Muscle of back (tissue), 11 donors: ENCODE measurements around the gene COL15A1. TPM values are rescaled to one million over a fixed set of nuclear protein-coding genes. Genes with fewer than 3 reads are reported as not detected.

Experiments
- DNase-seq, 3 donors: peaks; one replicate each; pipeline versions ENCODE4 v3.0.0 to v3.0.0-alpha.2; 2013
- polyA plus RNA-seq, 10 donors: library from polyadenylated mRNA; unstranded; fragments of 120-200 nt; gene quantifications; one replicate each; pipeline ENCODE4 v1.2.1, GENCODE V29; 2013; ENCODE audit not compliant: insufficient read length in 10 of 10

The COL15A1 gene
- polyA plus RNA-seq, 10 donors, result 167 to 233 (median 202) TPM

GRCh38 chr9:99052815-99053715 lies 109.4 kb downstream of the COL15A1 start:
- no peak for DNase-seq

DNA sequence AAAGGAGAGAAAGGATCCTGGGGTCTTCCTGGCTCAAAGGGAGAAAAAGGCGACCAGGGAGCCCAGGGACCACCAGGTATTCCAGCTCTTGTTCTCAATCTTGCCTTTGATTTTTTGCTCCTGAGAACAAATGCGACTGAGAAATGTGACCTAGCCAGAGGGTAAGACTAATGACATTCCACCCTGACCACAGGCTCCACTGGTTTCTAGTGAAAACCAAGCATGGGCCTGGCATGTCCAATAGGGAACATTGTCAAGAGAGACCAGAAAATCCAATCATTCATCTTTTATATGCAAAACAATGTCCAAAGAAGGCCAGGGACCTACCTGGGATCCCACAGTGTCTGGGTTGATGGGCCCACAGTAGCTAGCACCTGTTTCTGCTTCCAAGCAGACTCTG lies 110.9 kb downstream of the COL15A1 start:
- DNase-seq, result no peak

GRCh38 chr9:99055384-99055783 lies 111.7 kb downstream of the COL15A1 start:
- DNase-seq, result no peak

- DNase-seq, result no peak
Observed at GRCh38 chr9:99056186-99056585, 112.5 kb downstream of the COL15A1 start.

DNA sequence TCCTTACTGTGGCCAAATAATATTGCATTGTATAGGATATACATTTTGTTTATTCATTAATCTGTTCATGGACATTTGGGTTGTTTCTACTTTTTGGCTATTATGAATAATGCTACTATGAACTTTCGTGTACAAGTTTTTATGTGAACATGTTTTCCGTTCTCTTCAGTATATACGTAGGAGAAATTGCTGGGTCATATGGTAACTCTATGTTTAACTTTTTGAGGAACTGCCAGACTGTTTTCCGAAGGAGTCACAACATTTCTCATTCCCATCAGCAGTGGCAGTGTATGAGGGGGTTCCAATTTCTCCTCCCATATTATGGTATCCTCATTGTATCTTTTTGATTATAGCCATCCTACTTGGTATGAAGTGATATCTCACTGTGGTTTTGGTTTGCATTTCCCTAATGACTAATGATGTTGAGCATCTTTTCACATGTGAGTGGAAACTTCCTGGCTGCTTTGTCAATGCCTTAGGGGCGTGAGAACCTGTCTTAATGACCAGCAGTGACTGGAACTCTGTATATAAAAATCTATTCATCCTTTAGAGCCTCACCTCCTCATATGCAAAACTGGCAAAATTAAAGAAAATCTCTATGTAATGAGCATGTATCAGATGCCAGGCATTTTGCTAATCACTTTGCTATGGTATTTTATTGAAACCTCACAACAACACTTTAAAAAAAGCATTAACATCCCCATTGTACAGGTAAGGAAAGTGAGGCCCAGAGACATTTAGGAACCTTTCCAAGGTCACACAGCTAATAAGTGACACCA lies 113.4 kb downstream of the COL15A1 start:
- DNase-seq, result peak in 1 of 3 donors; percentile 83

GRCh38 chr9:99057665-99058625 lies 114.2 kb downstream of the COL15A1 start:
- peak in 1 of 3 donors; percentile 74 for DNase-seq

- DNase-seq, result peak in 2 of 3 donors; percentile 36 to 55
Observed at GRCh38 chr9:99058964-99059921, 115.5 kb downstream of the COL15A1 start.

GRCh38 chr9:99060621-99061020 lies 116.9 kb downstream of the COL15A1 start:
- DNase-seq, result no peak

DNA sequence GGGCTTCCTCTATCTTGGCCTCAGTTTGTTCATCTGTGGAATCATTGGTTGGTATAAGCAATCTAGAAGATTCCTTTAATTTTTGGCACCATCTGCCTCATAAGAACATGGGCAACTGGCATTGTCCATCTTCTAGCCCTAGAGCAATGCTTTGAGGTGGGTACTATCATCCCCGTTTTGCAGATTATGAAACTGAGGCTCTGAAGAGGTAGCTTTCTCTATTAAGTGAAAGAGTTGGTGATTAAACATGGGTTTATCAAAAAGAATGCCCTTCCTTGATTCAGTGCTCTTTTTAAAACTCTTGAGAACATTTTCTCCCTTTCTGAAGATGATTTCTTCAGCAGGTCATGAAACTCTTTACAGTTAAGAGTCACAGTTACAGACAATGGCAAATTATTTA lies 118.8 kb downstream of the COL15A1 start:
- no peak for DNase-seq

DNA sequence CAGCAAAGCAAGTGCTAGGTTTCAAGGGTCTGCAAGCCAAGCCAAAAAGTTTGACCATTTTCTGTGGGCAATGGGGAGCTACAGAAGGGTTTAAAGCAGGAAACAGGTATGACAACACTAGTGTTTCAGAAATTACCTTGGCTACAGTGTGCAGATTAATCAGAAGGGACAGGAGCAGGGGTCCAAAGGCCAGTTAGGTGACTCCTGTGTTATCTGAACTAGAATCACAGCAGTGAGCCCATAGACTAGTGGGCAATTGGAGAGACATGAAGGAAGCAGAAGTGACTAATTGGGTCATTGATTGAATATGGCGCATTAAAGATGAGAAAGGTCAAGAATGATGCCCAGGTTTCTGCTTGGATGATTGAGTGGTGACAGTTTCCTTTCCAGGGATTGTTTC lies 119.8 kb downstream of the COL15A1 start:
- no peak for DNase-seq

DNA sequence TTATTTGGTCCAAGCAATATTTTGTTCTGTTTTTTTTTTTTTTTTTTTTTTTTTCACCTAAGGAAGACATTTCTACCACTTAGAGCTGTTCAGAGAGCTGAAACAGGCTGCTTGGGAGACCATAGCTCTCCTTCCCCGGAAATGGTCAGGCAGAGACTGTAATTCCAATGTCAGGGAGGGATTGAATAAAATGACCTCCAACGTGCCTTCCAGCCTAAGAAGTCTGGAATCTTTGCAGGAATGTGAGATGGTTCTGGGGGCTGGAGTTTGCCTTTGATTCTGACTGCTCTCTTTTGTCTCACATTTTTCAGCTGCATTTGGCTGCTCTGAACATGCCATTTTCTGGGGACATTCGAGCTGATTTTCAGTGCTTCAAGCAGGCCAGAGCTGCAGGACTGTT lies 122.9 kb downstream of the COL15A1 start:
- no peak for DNase-seq

- no peak for DNase-seq
Observed at GRCh38 chr9:99069075-99069474, 125.4 kb downstream of the COL15A1 start.

DNA sequence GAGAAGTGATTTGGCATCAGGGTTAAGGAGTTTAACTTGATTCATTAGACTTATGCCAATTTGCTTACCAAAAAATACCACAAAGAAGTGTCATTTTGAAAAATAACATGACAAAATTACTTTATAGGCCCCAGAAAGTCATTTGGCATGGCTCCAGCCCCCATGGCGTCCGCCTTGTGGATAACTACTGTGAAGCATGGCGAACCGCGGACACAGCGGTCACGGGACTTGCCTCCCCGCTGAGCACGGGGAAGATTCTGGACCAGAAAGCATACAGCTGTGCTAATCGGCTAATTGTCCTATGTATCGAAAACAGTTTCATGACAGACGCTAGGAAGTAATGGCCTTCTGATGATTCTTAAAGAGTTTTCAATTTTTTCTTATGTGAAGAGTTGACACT lies 125.8 kb downstream of the COL15A1 start:
- DNase-seq, result no peak

DNA sequence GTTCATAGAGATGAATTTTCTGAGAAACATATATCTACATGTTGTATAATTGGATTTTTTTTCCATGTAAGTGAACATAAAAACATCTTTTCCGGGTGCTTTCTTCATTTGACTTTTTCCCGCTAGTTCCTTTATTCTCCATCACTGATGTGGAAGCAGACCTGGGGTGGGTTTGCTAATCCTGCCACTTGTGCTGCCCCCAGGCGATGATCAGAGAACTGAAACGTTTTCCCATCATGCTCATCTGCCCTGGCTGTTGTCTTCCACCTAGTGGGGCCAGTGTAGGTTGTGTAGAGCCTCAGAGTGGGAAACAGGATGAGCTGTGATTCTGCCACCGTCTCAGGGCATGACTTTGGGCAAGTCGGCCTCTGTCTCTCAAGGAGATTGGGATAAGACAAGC lies 127.0 kb downstream of the COL15A1 start:
- no peak for DNase-seq

DNA sequence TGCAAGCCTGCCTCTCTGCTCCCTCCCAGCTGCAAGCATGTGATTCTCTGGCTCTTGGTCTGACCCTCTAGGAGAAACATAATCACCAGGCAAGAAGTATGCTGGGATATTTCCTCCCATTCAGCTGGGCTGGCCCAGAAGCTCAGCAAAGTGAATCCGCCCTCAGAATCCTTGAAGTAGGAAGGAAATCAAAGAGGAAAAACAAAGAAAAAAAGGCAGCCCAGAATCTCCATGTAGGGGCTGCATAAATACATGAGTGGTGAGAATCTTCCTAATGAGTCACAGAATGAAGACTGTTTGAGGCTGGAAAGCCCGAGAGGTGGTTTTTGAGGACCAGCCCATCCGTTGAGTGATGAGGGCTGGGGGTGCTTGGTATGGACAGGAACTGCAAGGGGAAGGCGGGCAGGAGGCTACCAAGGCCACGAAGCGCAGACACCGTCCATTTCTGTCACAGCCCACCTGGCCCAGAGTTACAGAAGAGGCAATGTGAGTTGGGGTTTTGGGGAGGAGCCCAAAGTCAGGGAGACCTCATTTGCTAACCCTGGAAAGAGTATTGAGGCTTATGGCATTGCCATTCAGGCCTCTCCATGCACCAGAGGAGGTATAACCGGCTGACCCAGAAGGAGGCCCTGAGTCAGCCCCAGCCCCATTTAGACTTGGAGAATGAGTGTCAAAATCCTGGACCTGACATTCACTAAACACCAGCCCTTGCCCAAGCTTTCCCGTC lies 127.8 kb downstream of the COL15A1 start:
- peak in 1 of 3 donors; percentile 30 for DNase-seq

GRCh38 chr9:99072040-99072394 lies 128.3 kb downstream of the COL15A1 start:
- no peak for DNase-seq

DNA sequence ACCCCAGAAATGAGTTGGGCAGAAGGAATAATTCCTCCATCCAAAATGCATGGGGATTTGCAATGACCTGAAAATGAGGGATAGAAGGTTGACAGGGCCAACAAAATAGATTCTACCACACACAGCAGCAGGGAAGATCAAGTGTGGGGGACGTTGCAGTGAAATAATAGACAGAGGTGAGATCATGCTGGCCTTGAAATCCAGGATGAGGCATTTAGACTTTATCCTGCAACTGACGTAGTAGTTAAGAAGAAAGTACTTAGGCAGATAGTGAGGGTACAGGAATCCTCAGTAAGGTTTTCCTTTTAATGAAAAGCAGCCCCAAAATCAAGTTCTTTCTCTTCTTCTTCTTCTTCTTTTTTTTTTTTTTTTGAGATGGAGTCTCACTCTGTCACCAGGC lies 129.6 kb downstream of the COL15A1 start:
- no peak for DNase-seq

GRCh38 chr9:99073985-99074901 lies 130.5 kb downstream of the COL15A1 start:
- DNase-seq, result no peak

DNA sequence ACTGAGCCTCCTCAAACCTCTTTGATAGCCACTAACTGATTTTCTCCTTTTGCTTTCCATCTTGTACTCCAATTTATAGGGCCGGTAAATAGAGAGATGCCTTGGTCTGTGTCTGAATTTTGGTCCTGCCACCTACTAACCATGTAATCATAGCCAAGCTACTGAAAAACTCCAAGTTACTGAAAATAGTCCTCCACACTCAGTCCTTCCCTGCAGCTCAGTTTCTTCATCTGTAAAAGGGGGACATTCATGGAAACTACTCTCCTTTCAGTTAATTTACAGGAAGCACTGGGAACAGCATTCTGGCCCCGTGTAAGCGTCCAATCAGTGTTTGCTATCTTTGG lies 131.2 kb downstream of the COL15A1 start:
- DNase-seq, result no peak
